Measurements from ENCODE around the gene KPNA6.

Gene KPNA6

GRCh38 chr1:32221581-32221979 lies 113.7 kb downstream of the KPNA6 start:
- no peak for TF ChIP-seq CTCF (IDR thresholded peaks at IDR 0.05; ENCODE audit: borderline replicate concordance, insufficient read depth, low read depth, low read length)
- H3K4me3 ChIP-seq (ENCODE audit: low read depth, low read length), result peak overlapping the region; percentile 93

DNA sequence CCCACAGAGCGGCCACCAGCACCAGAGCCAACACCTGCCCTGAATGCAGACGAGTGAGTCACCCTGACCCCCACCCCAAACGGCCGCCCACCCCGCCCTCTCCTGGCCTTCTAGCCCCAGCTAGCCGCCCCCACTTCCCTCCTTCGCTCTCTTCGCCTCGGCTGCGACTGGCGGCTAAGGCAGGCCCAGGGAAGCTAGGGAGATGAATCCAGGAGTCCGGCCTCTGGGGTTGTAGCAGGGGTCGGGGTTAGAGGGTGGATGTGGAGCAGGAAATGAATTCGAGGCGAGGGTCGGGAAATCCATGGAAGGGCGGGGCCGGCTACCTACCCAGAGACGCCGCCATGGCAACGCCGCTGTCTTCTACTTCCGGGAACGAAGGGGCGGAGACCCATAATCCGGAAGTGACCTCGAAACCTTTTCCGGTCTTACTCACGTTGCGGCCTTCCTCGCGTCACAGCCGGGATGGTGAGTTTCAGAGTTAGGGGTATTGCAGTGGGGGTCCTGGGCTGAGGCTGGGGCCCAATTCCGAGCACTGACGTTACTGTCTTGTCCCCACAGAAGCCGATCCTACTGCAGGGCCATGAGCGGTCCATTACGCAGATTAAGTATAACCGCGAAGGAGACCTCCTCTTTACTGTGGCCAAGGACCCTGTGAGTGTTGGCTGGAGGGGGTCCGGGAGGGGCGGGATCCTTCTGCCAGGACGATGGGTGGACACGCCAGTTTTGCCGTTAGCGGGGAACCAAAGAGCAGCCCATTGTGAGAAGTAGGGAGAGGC lies 114.3 kb downstream of the KPNA6 start, which contains the start of the genes EIF3I and TMEM234:
Gene EIF3I, plus strand, starts transcription at position 428 of the 776 bp plus-strand sequence. Its CDS starts 35 bp downstream, at position 463.
Gene TMEM234, minus strand, starts transcription at position 374 of the 776 bp plus-strand sequence. Its CDS starts 31 bp downstream, at position 343.
- peak within 1 kb of the TSS; percentile 93 for H3K4me3 ChIP-seq (ENCODE audit: low read depth, low read length)
- no peak for TF ChIP-seq CTCF (IDR thresholded peaks at IDR 0.05; ENCODE audit: borderline replicate concordance, insufficient read depth, low read depth, low read length)

GRCh38 chr1:32223683-32224082 lies 115.8 kb downstream of the KPNA6 start:
- no peak for TF ChIP-seq CTCF (IDR thresholded peaks at IDR 0.05; ENCODE audit: borderline replicate concordance, insufficient read depth, low read depth, low read length)
- H3K4me3 ChIP-seq (ENCODE audit: low read depth, low read length), result no peak overlapping the region

DNA sequence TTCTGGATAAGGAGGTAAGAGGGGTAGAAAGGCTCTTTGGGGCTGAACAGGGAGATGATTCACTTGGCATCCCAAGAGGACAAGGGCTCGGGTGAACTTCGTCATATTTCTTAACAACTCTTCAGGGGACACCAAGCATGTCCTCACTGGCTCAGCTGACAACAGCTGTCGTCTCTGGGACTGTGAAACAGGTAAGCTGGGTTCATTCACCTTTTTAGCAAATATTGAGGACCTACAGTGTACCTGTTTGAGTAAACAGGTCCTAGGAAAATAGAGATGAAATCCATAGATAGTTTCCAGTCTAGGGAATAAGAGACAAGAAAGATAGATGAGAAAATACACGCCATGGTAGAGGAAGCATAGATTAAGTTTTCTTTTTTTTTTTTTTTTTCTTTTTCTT lies 116.4 kb downstream of the KPNA6 start:
- no peak overlapping the region for H3K4me3 ChIP-seq (ENCODE audit: low read depth, low read length)

More for the DNA sequence above, 116.4 kb downstream of the KPNA6 start:
- TF ChIP-seq CTCF (IDR thresholded peaks at IDR 0.05; ENCODE audit: borderline replicate concordance, insufficient read depth, low read depth, low read length), result no peak
